ENCODE data around the gene HSD17B12. TPM values are rescaled to one million over a fixed set of nuclear protein-coding genes. Genes with fewer than 3 reads are reported as not detected.

Gene HSD17B12
- total and polyA plus RNA-seq, 2 of the 8 experiments (the other 6 are each of a cell fraction or from before 2014, with no cell fraction given) = 46.0 to 121 TPM

DNA sequence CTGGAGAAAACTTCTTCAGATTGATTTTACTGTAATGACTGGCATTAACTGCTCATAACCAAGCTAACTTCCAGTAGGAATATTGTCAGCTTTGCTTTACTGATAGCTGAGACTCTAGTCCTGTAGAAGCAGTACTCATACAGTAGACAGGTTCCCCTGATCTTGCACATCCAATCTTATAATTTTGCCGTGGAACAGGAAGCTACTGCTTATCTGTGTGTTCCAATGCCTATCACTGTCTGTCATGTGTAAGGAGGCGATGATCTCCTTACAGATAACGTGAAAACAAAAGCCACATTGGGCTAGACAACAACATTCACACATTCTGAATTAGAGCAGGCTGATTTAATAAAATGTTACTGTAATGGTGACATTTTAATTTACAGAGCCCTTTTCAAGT is 13.2 kb downstream of the HSD17B12 start:
- H3K36me3 ChIP-seq (ENCODE audit: control insufficient read depth in 2 of 4, insufficient read depth in 4 of 4, low read length in 3 of 4) = peaks cover 0 to 4% (median under 1%) of the 10 kb centered on the region in 4 experiments; a peak in 2 of 8 replicates
- peaks cover 14% of the 10 kb centered on the region; the same call in 1 of the 2 replicates for H3K79me1 ChIP-seq (ENCODE audit: low read depth, low read length)
- no peak overlapping the region for H2AK5ac ChIP-seq (ENCODE audit: low read depth, low read length)
- no peak overlapping the region for H4K5ac ChIP-seq (ENCODE audit: insufficient read length, low read depth, low read length)
- H3K56ac ChIP-seq (replicated peaks; ENCODE audit: insufficient read length, low read depth, low read length) = no peak overlapping the region
- WGBS, 2 experiments (ENCODE audit: extremely low coverage in 1 of 2, insufficient coverage in 1 of 2, insufficient read length in 1 of 2, insufficient replicate concordance in 2 of 2, low coverage in 1 of 2, low lambda C conversion rate in 2 of 2, missing lambda C conversion rate in 1 of 2) = 94% methylated on average over 3 of the region's 3 CpGs; no CpG with 5 or more reads in 1 of the 2 experiments
- no peak overlapping the region for H3K14ac ChIP-seq (ENCODE audit: insufficient read length)
- TF ChIP-seq SAP30 (IDR thresholded peaks at IDR 0.05; ENCODE audit: insufficient read depth, insufficient replicate concordance, low read length) (no peak), SP1 (IDR thresholded peaks at IDR 0.05; ENCODE audit: low read depth, low read length) (no peak), CHD1 (IDR thresholded peaks at IDR 0.05; ENCODE audit: low read depth, low read length) (no peak), KDM5A (IDR thresholded peaks at IDR 0.05; ENCODE audit: low read length) (no peak), MAFK (IDR thresholded peaks at IDR 0.05; ENCODE audit: low read depth, low read length) (no peak), PHF8 (conservative IDR thresholded peaks at IDR 0.05; ENCODE audit: low read depth, low read length) (no peak), RFX5 (IDR thresholded peaks at IDR 0.05; ENCODE audit: borderline replicate concordance, low read depth, low read length) (no peak), TAF7 (optimal IDR thresholded peaks at IDR 0.05; ENCODE audit: borderline replicate concordance, low read depth, low read length) (no peak), NRF1 (IDR thresholded peaks at IDR 0.05; ENCODE audit: low read depth, low read length) (no peak), SRF (IDR thresholded peaks at IDR 0.05; ENCODE audit: low read depth, low read length) (no peak)
- TF ChIP-seq, protein P1, sequence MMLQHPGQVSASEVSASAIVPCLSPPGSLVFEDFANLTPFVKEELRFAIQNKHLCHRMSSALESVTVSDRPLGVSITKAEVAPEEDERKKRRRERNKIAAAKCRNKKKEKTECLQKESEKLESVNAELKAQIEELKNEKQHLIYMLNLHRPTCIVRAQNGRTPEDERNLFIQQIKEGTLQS (IDR thresholded peaks at IDR 0.05; ENCODE audit: insufficient read depth, low read depth, low read length) = no peak
- H4K91ac ChIP-seq (replicated peaks; ENCODE audit: insufficient read length, low read length) = no peak overlapping the region
- H2BK120ac ChIP-seq (replicated peaks; ENCODE audit: low read depth, low read length) = no peak overlapping the region
- H3K27ac ChIP-seq (ENCODE audit: low read depth, low read length) = no peak overlapping the region
- no peak overlapping the region for H4K8ac ChIP-seq (ENCODE audit: extremely low read depth, insufficient read depth, low read length)
- DNase-seq (ENCODE audit: low read depth in 1 of 2, low spot score in 2 of 2) (no peak), FAIRE-seq (no peak)
- H2AFZ ChIP-seq (ENCODE audit: low read length) = no peak overlapping the region
- no peak overlapping the region for H3K23ac ChIP-seq (ENCODE audit: insufficient read length)
- no peaks in the 10 kb centered on the region for H3K9me3 ChIP-seq (ENCODE audit: insufficient read depth in 2 of 2, low read depth in 1 of 2, low read length in 1 of 2)
- peaks cover 5 to 8% of the 10 kb centered on the region in 2 experiments for H4K20me1 ChIP-seq (replicated peaks in 1 of 2; ENCODE audit: control insufficient read depth in 1 of 2, insufficient read depth in 2 of 2, low read length in 2 of 2)
- no peak overlapping the region for H3K4me2 ChIP-seq (ENCODE audit: insufficient read depth in 1 of 2, low read depth in 2 of 2, low read length in 2 of 2)
- H3K23me2 ChIP-seq (ENCODE audit: low read depth, low read length) = no peaks in the 10 kb centered on the region; the same call in 1 of the 2 replicates
- no peak overlapping the region for H2BK20ac ChIP-seq (ENCODE audit: low read length)
- ChIA-PET POLR2A (ENCODE audit: partially characterized antibody) (interaction anchor here (1.0 kb wide), 1 partner anchor 14 kb away, joined by 3 read pairs; the partner anchor contains the start of gene HSD17B12), CTCF (ENCODE audit: partially characterized antibody) (interaction anchor here (0.7 kb wide), 2 partner anchors 8 to 13 kb away, joined by 3 to 4 read pairs; partner anchors contain the start of gene HSD17B12)
- no peak overlapping the region for H2BK5ac ChIP-seq (ENCODE audit: low read depth, low read length)
- no peak overlapping the region for H3K4ac ChIP-seq (replicated peaks; ENCODE audit: insufficient read length, low read depth, low read length)
- H3K9ac ChIP-seq (replicated peaks in 1 of 4; ENCODE audit: extremely low read depth in 1 of 4, low read depth in 3 of 4, low read length in 3 of 4) = no peak overlapping the region
- H3K18ac ChIP-seq (ENCODE audit: extremely low read depth, low read length) = no peak overlapping the region
- no peak overlapping the region for H3K4me3 ChIP-seq (ENCODE audit: extremely low read depth in 1 of 4, insufficient read depth in 2 of 4, low read depth in 3 of 4, low read length in 4 of 4)
- H3K27me3 ChIP-seq (replicated peaks in 1 of 4; ENCODE audit: control insufficient read depth in 3 of 4, extremely low read depth in 1 of 4, insufficient read depth in 3 of 4, low read length in 3 of 4) = no peaks in the 10 kb centered on the region
- H2BK15ac ChIP-seq (ENCODE audit: low read length) = no peak overlapping the region
- H3K79me2 ChIP-seq (ENCODE audit: control insufficient read depth in 1 of 2, insufficient read depth in 2 of 2, low read length in 2 of 2) = peaks cover 6 to 88% of the 10 kb centered on the region in 2 experiments; a peak in 3 of 4 replicates
- no peaks in the 10 kb centered on the region for H3K4me1 ChIP-seq (replicated peaks in 1 of 4; ENCODE audit: control insufficient read depth in 3 of 4, insufficient read depth in 4 of 4, low read length in 3 of 4)
- H2BK12ac ChIP-seq (ENCODE audit: low read depth, low read length) = no peak overlapping the region

Data from H1 (cell line).